ENCODE data around the gene YPEL1.

YPEL1 gene

GRCh38 chr22:21760640-21761039 lies 25.0 kb upstream of the YPEL1 start:
- Histone ChIP-seq H4K8ac (ENCODE audit: low read depth, low read length) (no peak overlapping the region), H2BK120ac (ENCODE audit: insufficient read depth, low read length, poor library complexity) (no peak overlapping the region), H3K79me2 (ENCODE audit: control insufficient read depth, insufficient read depth, low read length, poor library complexity) (no peaks in the 10 kb centered on the region), H3K4ac (ENCODE audit: low read depth, low read length) (no peak overlapping the region), H3K36me3 (ENCODE audit: control insufficient read depth in 1 of 2, insufficient read depth in 2 of 2, low read length in 2 of 2) (peaks cover 37 to 57% of the 10 kb centered on the region in 2 experiments), H2AFZ (ENCODE audit: insufficient read depth, low read length, poor library complexity) (no peak overlapping the region), H3K23ac (ENCODE audit: low read length) (no peak overlapping the region), H3K4me2 (ENCODE audit: low read length) (no peak overlapping the region), H3K27ac (ENCODE audit: low read depth, low read length) (no peak overlapping the region), H3K18ac (ENCODE audit: low read length) (no peak overlapping the region), H3K27me3 (ENCODE audit: insufficient read depth, low read length) (no peaks in the 10 kb centered on the region), H3K4me1 (ENCODE audit: control insufficient read depth in 1 of 2, insufficient read depth in 2 of 2, low read length in 2 of 2) (no peaks in the 10 kb centered on the region), H3K9ac (ENCODE audit: low read length) (no peak overlapping the region), H4K12ac (ENCODE audit: low read depth, low read length) (no peak overlapping the region), H3K9me3 (ENCODE audit: insufficient read depth, low read depth, low read length) (no peaks in the 10 kb centered on the region), H3K14ac (ENCODE audit: low read length) (no peak overlapping the region), H2BK5ac (ENCODE audit: low read depth, low read length, poor library complexity) (no peak overlapping the region), H3K4me3 (ENCODE audit: low read depth, low read length) (no peak overlapping the region), H4K91ac (ENCODE audit: low read depth, low read length) (no peak overlapping the region), H3K79me1 (ENCODE audit: low read length) (no peaks in the 10 kb centered on the region), H2BK12ac (ENCODE audit: low read length) (no peak overlapping the region), H2AK5ac (ENCODE audit: low read length) (no peak overlapping the region)
- WGBS (ENCODE audit: extremely low coverage, insufficient coverage, insufficient read length), result no CpG with 5 or more reads among the region's 2 CpGs
- DNase-seq, result no peak

- Histone ChIP-seq H3K27ac (ENCODE audit: low read depth, low read length) (no peak overlapping the region), H3K14ac (ENCODE audit: low read length) (no peak overlapping the region), H3K9ac (ENCODE audit: low read length) (no peak overlapping the region), H3K9me3 (ENCODE audit: insufficient read depth, low read depth, low read length) (no peaks in the 10 kb centered on the region), H3K79me2 (ENCODE audit: control insufficient read depth, insufficient read depth, low read length, poor library complexity) (no peaks in the 10 kb centered on the region), H3K4me1 (ENCODE audit: control insufficient read depth in 1 of 2, insufficient read depth in 2 of 2, low read length in 2 of 2) (no peaks in the 10 kb centered on the region), H3K4me2 (ENCODE audit: low read length) (no peak overlapping the region), H2BK120ac (ENCODE audit: insufficient read depth, low read length, poor library complexity) (no peak overlapping the region), H2AK5ac (ENCODE audit: low read length) (no peak overlapping the region), H2BK12ac (ENCODE audit: low read length) (no peak overlapping the region), H4K8ac (ENCODE audit: low read depth, low read length) (no peak overlapping the region), H3K27me3 (ENCODE audit: insufficient read depth, low read length) (no peaks in the 10 kb centered on the region), H3K79me1 (ENCODE audit: low read length) (no peaks in the 10 kb centered on the region), H3K18ac (ENCODE audit: low read length) (no peak overlapping the region), H4K91ac (ENCODE audit: low read depth, low read length) (no peak overlapping the region), H3K23ac (ENCODE audit: low read length) (no peak overlapping the region), H2BK5ac (ENCODE audit: low read depth, low read length, poor library complexity) (no peak overlapping the region), H3K4me3 (ENCODE audit: low read depth, low read length) (no peak overlapping the region), H4K12ac (ENCODE audit: low read depth, low read length) (no peak overlapping the region), H3K4ac (ENCODE audit: low read depth, low read length) (no peak overlapping the region), H3K36me3 (ENCODE audit: control insufficient read depth in 1 of 2, insufficient read depth in 2 of 2, low read length in 2 of 2) (peaks cover 36 to 50% of the 10 kb centered on the region in 2 experiments), H2AFZ (ENCODE audit: insufficient read depth, low read length, poor library complexity) (no peak overlapping the region)
- no peak for DNase-seq
- WGBS (ENCODE audit: extremely low coverage, insufficient coverage, insufficient read length), result no CpG with 5 or more reads among the region's 8 CpGs
Observed at GRCh38 chr22:21759646-21760376, 24.2 kb upstream of the YPEL1 start.

GRCh38 chr22:21759093-21759492 lies 23.5 kb upstream of the YPEL1 start:
- H3K14ac ChIP-seq (ENCODE audit: low read length), result no peak overlapping the region
- no peak overlapping the region for H3K9ac ChIP-seq (ENCODE audit: low read length)
- no peaks in the 10 kb centered on the region for H3K27me3 ChIP-seq (ENCODE audit: insufficient read depth, low read length)
- no peak overlapping the region for H4K8ac ChIP-seq (ENCODE audit: low read depth, low read length)
- H3K79me1 ChIP-seq (ENCODE audit: low read length), result no peaks in the 10 kb centered on the region
- H2AK5ac ChIP-seq (ENCODE audit: low read length), result no peak overlapping the region
- no peak overlapping the region for H3K4me3 ChIP-seq (ENCODE audit: low read depth, low read length)
- no peak overlapping the region for H3K23ac ChIP-seq (ENCODE audit: low read length)
- H3K27ac ChIP-seq (ENCODE audit: low read depth, low read length), result no peak overlapping the region
- H2BK5ac ChIP-seq (ENCODE audit: low read depth, low read length, poor library complexity), result no peak overlapping the region
- no peak overlapping the region for H3K18ac ChIP-seq (ENCODE audit: low read length)
- H3K36me3 ChIP-seq (ENCODE audit: control insufficient read depth in 1 of 2, insufficient read depth in 2 of 2, low read length in 2 of 2), result peaks cover 35 to 43% of the 10 kb centered on the region in 2 experiments
- no peaks in the 10 kb centered on the region for H3K9me3 ChIP-seq (ENCODE audit: insufficient read depth, low read depth, low read length)
- H2BK120ac ChIP-seq (ENCODE audit: insufficient read depth, low read length, poor library complexity), result no peak overlapping the region
- no peaks in the 10 kb centered on the region for H3K4me1 ChIP-seq (ENCODE audit: control insufficient read depth in 1 of 2, insufficient read depth in 2 of 2, low read length in 2 of 2)
- no peak overlapping the region for H4K12ac ChIP-seq (ENCODE audit: low read depth, low read length)
- H4K91ac ChIP-seq (ENCODE audit: low read depth, low read length), result no peak overlapping the region
- H3K4ac ChIP-seq (ENCODE audit: low read depth, low read length), result no peak overlapping the region
- H2AFZ ChIP-seq (ENCODE audit: insufficient read depth, low read length, poor library complexity), result no peak overlapping the region
- H2BK12ac ChIP-seq (ENCODE audit: low read length), result no peak overlapping the region
- no peak overlapping the region for H3K4me2 ChIP-seq (ENCODE audit: low read length)
- no peaks in the 10 kb centered on the region for H3K79me2 ChIP-seq (ENCODE audit: control insufficient read depth, insufficient read depth, low read length, poor library complexity)
- no CpG with 5 or more reads among the region's 4 CpGs for WGBS (ENCODE audit: extremely low coverage, insufficient coverage, insufficient read length)
- no peak for DNase-seq

DNA sequence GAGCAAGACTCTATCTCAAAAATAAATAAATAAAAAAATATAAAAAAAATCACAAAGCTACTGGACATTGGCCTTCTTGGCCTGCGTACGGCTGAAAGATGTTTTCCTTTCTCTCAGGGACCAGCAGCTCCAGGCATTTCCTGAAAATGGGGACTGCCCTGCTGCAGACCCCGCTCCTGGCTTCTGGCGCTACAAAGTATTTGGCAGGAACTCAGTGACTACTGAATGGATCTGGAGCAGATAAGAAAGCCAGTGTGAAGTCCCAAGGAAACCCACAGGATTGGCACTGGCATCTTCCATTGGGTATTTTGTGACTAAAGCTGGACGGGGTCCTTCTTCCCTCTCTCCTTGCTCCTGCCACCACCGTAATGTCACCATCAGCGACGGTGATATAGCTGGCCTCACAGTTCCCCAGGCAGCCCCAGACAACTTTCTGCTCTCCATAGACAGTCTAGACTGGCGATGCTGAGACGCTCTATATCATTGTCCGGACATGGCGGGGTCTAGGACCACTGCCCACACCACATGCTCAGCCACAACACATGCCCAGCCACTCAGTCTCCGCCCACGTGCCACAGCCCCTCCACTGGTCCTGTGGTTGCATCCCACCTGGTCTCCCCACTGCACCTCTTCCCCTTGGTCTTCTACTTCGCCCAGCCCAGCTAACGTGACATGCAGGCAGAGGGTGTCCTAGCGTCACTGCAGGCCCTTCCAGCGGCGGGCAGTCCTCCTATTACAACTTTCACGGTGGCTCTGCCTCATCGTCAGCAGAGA lies 22.7 kb upstream of the YPEL1 start:
- Histone ChIP-seq H3K18ac (ENCODE audit: low read length) (no peak overlapping the region), H2AK5ac (ENCODE audit: low read length) (no peak overlapping the region), H3K27ac (ENCODE audit: low read depth, low read length) (no peak overlapping the region), H3K36me3 (ENCODE audit: control insufficient read depth in 1 of 2, insufficient read depth in 2 of 2, low read length in 2 of 2) (peaks cover 28 to 38% of the 10 kb centered on the region in 2 experiments), H3K4me1 (ENCODE audit: control insufficient read depth in 1 of 2, insufficient read depth in 2 of 2, low read length in 2 of 2) (no peaks in the 10 kb centered on the region), H3K79me2 (ENCODE audit: control insufficient read depth, insufficient read depth, low read length, poor library complexity) (no peaks in the 10 kb centered on the region), H3K4me3 (ENCODE audit: low read depth, low read length) (no peak overlapping the region), H3K4me2 (ENCODE audit: low read length) (no peak overlapping the region), H3K23ac (ENCODE audit: low read length) (no peak overlapping the region), H3K9ac (ENCODE audit: low read length) (no peak overlapping the region), H4K12ac (ENCODE audit: low read depth, low read length) (peak overlapping the region; percentile 1), H3K79me1 (ENCODE audit: low read length) (no peaks in the 10 kb centered on the region), H2AFZ (ENCODE audit: insufficient read depth, low read length, poor library complexity) (no peak overlapping the region), H3K14ac (ENCODE audit: low read length) (no peak overlapping the region), H3K4ac (ENCODE audit: low read depth, low read length) (no peak overlapping the region), H3K9me3 (ENCODE audit: insufficient read depth, low read depth, low read length) (no peaks in the 10 kb centered on the region), H3K27me3 (ENCODE audit: insufficient read depth, low read length) (no peaks in the 10 kb centered on the region), H4K8ac (ENCODE audit: low read depth, low read length) (no peak overlapping the region), H2BK5ac (ENCODE audit: low read depth, low read length, poor library complexity) (no peak overlapping the region), H2BK120ac (ENCODE audit: insufficient read depth, low read length, poor library complexity) (no peak overlapping the region), H4K91ac (ENCODE audit: low read depth, low read length) (no peak overlapping the region), H2BK12ac (ENCODE audit: low read length) (no peak overlapping the region)
- no CpG with 5 or more reads among the region's 21 CpGs for WGBS (ENCODE audit: extremely low coverage, insufficient coverage, insufficient read length)
- no peak for DNase-seq
